Kidney (tissue), 2 donors: Measurements from ENCODE around the gene TCF15. TPM values are rescaled to one million over a fixed set of nuclear protein-coding genes. Genes with fewer than 3 reads are reported as not detected.

Experiments
- polyA plus RNA-seq: library from polyadenylated mRNA; stranded (reverse); fragments of 350-450 nt; fragmentation: Illumina TruSeq; extraction: RNeasy Lipid Tissue Mini Kit (QIAGEN cat#74804); gene quantifications from one replicate; pipeline ENCODE4 v1.2.3, GENCODE V29; 2014; ENCODE audit warnings: low read depth, low replicate concordance; ENCODE audit not compliant: insufficient read depth
- total RNA-seq: library from RNA; stranded (reverse); fragmentation: NEBNext Ultra II Directional; extraction: Animal tissue kit (Norgen Biotek cat#: 25700); gene quantifications from one replicate; pipeline ENCODE4 v1.2.1, GENCODE V29; 2021
- donor health status: DM: yes; HTN: yes; CAD: no.

TCF15 gene
- total and polyA plus RNA-seq, 2 donors from 2014 or later = 0.63 to 1.6 TPM

Other genes with a start within 250 kb of the TCF15 start
- 11.6 TPM for gene TRIB3, start 229.5 kb downstream of the TCF15 start, total RNA-seq
- gene TRIB3, start 229.5 kb downstream of the TCF15 start, polyA plus RNA-seq = 4.3 TPM
- gene RBCK1, start 202.0 kb downstream of the TCF15 start, total RNA-seq = 93.6 TPM
- gene RBCK1, start 202.0 kb downstream of the TCF15 start, polyA plus RNA-seq = 73.0 TPM
- 26.2 TPM for gene TBC1D20, start 147.8 kb downstream of the TCF15 start, total RNA-seq
- gene TBC1D20, start 147.8 kb downstream of the TCF15 start, polyA plus RNA-seq = 19.5 TPM
- 100 TPM for gene CSNK2A1, start 66.5 kb downstream of the TCF15 start, total RNA-seq
- gene CSNK2A1, start 66.5 kb downstream of the TCF15 start, polyA plus RNA-seq = 39.7 TPM
- gene SRXN1, start 42.9 kb upstream of the TCF15 start, total RNA-seq = 17.4 TPM
- 51.1 TPM for gene SRXN1, start 42.9 kb upstream of the TCF15 start, polyA plus RNA-seq
- gene SCRT2, start 65.5 kb upstream of the TCF15 start, total RNA-seq = not detected
- gene SCRT2, start 65.5 kb upstream of the TCF15 start, polyA plus RNA-seq = not detected
- gene SLC52A3, start 158.2 kb upstream of the TCF15 start, total RNA-seq = 10.9 TPM
- gene SLC52A3, start 158.2 kb upstream of the TCF15 start, polyA plus RNA-seq = 11.4 TPM
- 10.2 TPM for gene FAM110A, start 223.4 kb upstream of the TCF15 start, total RNA-seq
- gene FAM110A, start 223.4 kb upstream of the TCF15 start, polyA plus RNA-seq = 12.6 TPM